Measurements from ENCODE around the gene CGNL1.

DNA sequence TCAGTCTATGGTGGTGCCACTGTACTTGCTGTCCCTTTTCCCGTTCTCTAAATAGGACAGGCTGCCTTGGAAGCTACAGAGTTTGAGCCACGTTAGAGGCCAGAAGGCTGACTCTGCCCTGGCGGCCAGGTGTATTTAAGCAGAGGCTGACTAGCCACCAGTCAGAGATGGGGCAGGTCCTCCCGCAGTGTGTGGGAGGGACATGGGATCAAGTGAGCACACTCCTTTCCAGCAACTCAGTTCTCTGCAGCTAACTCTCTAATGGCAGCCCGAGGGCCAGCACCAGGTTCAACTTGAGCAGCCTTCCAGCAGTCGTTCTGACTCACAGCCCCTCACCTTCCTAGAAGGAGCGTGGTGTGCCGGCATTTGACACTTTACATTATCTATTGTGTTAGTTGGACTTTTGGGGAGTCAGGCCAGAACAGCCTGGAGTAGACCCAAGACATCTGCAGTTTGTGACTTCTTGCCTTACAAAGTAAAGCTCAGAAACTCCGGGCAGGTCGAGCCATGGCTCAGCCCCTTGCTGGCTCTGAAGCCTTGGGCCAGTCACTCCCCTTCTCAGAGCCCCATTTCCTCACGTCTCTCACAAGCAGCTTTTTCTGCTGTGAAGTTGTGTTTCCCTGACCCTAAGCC lies 168.7 kb downstream of the CGNL1 start:
- TF ChIP-seq, protein P1, sequence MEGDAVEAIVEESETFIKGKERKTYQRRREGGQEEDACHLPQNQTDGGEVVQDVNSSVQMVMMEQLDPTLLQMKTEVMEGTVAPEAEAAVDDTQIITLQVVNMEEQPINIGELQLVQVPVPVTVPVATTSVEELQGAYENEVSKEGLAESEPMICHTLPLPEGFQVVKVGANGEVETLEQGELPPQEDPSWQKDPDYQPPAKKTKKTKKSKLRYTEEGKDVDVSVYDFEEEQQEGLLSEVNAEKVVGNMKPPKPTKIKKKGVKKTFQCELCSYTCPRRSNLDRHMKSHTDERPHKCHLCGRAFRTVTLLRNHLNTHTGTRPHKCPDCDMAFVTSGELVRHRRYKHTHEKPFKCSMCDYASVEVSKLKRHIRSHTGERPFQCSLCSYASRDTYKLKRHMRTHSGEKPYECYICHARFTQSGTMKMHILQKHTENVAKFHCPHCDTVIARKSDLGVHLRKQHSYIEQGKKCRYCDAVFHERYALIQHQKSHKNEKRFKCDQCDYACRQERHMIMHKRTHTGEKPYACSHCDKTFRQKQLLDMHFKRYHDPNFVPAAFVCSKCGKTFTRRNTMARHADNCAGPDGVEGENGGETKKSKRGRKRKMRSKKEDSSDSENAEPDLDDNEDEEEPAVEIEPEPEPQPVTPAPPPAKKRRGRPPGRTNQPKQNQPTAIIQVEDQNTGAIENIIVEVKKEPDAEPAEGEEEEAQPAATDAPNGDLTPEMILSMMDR (conservative IDR thresholded peaks at IDR 0.05): no peak
- no peak for TF ChIP-seq EZH2 (IDR thresholded peaks at IDR 0.05; ENCODE audit: low read depth)
